Left colon (tissue), 2 donors: ENCODE measurements around the gene DSN1. TPM values are rescaled to one million over a fixed set of nuclear protein-coding genes. Genes with fewer than 3 reads are reported as not detected.

Experiments used
- ATAC-seq: fragments of 200-7000 bp; cut with Tn5 transposase; one replicate; pipeline ENCODE4 v1.9.1; 2020; ENCODE audit warnings: mild to moderate bottlenecking, moderate library complexity
- DNase-seq, 2 donors: peaks; one replicate each; pipeline ENCODE4 v3.0.0-alpha.2; 2020
- intact Hi-C, 2 donors: fragments of 100-400 bp; cut with DNase I in 1 of 2; cut with micrococcal nuclease in 1 of 2; formaldehyde crosslinking; loops; one replicate each; pipeline versions ENCODE4 v1.11.2 to v1.14.0; 2022; cut with DNase I, micrococcal nuclease
- total RNA-seq, 2 donors: library from RNA; stranded (reverse); fragmentation: NEBNext Ultra II Directional; extraction: Animal tissue kit (Norgen Biotek cat#: 25700); gene quantifications; one replicate each; pipeline ENCODE4 v1.2.1, GENCODE V29; 2021
- donor health status: DM: no; HTN: no; CAD: no.
- donor health status: DM: yes; HTN: yes; CAD: no.

Gene DSN1
- total RNA-seq, 2 donors from 2014 or later: 6.3 to 6.8 TPM

- intact Hi-C loops: no loop called here
Observed at GRCh38 chr20:36720510-36720909, 53.1 kb downstream of the DSN1 start.

GRCh38 chr20:36717657-36718056, 55.9 kb downstream of the DSN1 start:
- DNase-seq: no peak
- ATAC-seq: peak; percentile 31
- intact Hi-C loops: no loop called here

More at GRCh38 chr20:36720510-36720909, 53.1 kb downstream of the DSN1 start:
- DNase-seq (no peak), ATAC-seq (no peak)

GRCh38 chr20:36717021-36717420, 56.5 kb downstream of the DSN1 start:
- ATAC-seq: no peak
- DNase-seq: no peak
- intact Hi-C loops: no loop called here

- intact Hi-C loops: no loop called here
- ATAC-seq: no peak
- no peak for DNase-seq
Observed at GRCh38 chr20:36712775-36713174, 60.8 kb downstream of the DSN1 start.

- ATAC-seq (no peak), DNase-seq (no peak)
- intact Hi-C loops: no loop called here
Observed at GRCh38 chr20:36709126-36709525, 64.4 kb downstream of the DSN1 start.

- ATAC-seq: no peak
- no peak for DNase-seq
- intact Hi-C loops: no loop called here
Observed at GRCh38 chr20:36703530-36703929, 70.0 kb downstream of the DSN1 start.

Other genes with a start within 250 kb of the DSN1 start
- gene MYL9, start 232.2 kb downstream of the DSN1 start, total RNA-seq: 100 to 1,000 TPM in 1 of 2 donors, 10 to 100 TPM in 1; 36.9 to 484 TPM
- gene TGIF2, start 200.2 kb downstream of the DSN1 start, total RNA-seq: 1 to 10 TPM; 4.8 to 4.9 TPM
- 100 to 1,000 TPM; 161 to 165 TPM for gene RAB5IF, start 168.0 kb downstream of the DSN1 start, total RNA-seq
- 1 to 10 TPM in 1 of 2 donors, under 1 TPM in 1; 0.89 to 1.3 TPM for gene SLA2, start 127.6 kb downstream of the DSN1 start, total RNA-seq
- gene NDRG3, start 27.7 kb downstream of the DSN1 start, total RNA-seq: 10 to 100 TPM; 29.1 to 32.7 TPM
- 10 to 100 TPM; 25.2 to 27.7 TPM for gene TLDC2, start 102.4 kb upstream of the DSN1 start, total RNA-seq
- gene SAMHD1, start 177.9 kb upstream of the DSN1 start, total RNA-seq: 10 to 100 TPM; 25.2 to 42.8 TPM